ENCODE results near the gene ARHGEF9.
"Not testable (repeated sequence)": the region's sequence is repeated elsewhere in the genome, so short reads cannot be mapped to it uniquely, and the experiment has no call there.

ARHGEF9 gene

DNA sequence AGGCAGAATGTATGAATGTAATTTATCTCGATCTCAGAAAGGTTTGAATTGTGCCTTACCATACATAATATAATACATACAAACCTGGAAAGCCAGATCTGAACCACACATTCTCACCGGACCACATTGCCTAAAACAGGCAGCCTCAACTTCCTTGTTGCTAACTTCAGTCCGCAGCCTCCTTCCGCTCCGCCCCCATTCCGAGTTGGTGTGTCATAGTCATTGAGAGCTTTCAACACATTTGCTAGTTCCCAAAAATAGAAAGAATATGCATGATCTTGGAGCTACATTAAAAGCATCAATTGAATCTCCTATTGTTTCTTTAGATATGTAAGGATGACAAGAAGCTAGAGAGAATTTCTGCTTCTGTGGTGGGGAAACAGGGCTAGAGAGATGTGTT is 127.2 kb downstream of the ARHGEF9 start:
- no peak for DNase-seq

DNA sequence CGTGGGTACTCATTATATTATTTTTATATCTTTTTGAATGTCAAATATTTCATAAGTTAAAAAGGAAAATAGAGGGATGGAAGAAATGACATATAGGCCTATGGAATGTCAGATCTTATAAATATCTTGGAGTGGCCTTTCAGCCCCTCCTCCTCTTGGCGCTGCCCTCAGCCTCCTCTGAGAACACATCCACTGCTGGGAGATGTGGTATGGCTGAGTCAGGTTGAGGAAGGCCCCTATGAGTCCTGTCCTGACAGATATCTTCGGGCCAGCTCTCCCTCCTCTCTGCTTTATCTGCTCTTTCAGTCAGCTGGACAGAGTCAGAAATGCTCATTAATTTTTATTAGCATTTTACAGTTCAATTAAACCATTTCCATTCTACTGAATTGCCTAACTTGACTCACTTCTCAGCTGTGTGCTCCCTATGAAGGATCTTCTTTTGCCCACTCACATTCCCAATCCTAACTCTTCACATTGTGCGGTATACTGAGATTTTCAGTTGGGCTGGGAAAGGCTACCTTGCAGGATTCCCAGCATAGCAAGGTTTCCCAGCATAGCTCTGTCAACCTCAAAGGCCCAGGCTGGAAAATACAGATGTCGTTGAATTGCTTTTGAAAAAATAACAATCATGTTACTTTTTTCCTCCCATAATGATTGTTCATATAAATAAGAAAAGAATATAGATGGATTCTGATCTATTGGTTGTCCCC is 128.0 kb downstream of the ARHGEF9 start:
- DNase-seq: no peak

DNA sequence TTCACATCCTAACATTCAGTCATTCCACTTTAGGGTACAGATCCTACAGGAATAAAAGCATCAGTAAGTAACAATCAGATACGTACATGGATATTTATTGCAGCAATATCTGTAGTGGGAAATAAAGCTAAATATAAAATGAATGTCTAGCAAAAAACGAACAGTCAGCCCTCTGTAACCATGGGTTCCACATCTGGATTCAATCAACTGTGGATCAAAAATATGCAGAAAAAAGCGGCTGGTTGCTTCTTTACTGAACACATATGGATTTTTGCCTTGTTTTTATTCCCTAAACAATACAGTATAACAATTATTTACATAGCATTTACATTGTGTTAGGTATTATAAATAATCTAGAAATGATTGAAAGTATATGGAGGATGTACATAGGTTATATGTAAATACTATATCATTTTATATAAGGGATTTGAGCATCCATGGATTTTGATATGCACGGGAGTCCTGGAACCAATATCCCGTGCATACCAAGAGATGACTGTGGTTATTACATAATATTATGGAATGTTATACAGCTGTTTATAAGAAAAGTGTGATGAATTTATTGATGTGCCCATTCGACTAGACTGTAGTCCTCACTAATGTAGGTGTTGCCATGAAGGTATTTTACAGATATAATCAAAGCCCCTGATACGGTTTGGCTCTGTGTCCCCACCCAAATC is 132.8 kb downstream of the ARHGEF9 start:
- no peak for DNase-seq

DNA sequence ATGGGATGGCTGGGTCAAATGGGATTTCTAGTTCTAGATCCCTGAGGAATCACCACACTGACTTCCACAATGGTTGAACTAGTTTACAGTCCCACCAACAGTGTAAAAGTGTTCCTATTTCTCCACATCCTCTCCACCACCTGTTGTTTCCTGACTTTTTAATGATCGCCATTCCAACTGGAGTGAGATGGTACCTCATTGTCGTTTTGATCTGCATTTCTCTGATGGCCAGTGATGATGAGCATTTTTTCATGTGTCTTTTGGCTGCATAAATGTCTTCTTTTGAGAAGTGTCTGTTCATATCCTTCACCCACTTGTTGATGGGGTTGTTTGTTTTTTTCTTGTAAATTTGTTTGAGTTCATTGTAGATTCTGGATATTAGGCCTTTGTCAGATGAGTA is 139.3 kb downstream of the ARHGEF9 start:
- DNase-seq: not testable (repeated sequence)

DNA sequence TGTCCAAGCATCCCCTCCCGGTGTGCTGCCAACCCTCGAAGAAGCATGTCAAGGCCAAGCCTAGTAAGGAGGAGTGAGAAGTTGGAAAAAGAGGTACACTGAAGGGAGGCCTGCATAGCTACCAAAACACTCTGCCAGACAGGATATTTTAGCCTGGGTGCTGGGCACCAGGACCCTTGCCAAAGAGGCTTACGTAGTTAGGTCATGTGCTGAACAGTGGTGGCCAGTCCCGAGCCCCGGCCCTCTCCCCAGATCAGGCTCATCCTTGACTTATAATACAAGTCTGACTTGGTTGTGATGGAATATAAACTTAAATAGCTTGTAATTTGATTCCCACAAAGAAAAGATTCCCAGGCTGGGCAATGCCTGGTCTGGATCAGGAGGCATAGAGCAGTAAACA is 149.3 kb downstream of the ARHGEF9 start:
- no peak for DNase-seq

DNA sequence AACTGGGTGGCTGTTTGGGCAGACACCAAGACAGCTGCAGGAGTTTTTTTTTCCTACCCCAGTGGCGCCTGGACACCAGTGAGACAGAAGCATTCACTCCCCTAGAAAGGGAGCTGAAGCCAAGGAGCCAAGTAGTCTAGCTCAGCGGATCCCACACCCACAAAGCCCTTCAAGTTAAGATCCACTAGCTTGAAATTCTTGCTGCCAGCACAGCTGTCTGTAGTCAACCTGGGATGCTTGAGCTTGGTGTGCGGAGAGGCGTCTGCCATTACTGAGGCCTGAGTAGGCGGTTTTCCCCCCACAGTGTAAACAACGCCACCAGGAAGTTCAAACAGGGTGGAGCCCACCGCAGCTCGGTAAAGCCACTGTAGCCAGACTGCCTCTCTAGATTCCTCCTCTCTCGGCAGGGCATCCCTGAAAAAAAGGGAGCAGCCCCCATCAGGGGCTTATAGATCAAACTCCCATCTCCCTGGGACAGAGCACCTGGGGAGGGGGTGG is 171.4 kb downstream of the ARHGEF9 start:
- no peak for DNase-seq

DNA sequence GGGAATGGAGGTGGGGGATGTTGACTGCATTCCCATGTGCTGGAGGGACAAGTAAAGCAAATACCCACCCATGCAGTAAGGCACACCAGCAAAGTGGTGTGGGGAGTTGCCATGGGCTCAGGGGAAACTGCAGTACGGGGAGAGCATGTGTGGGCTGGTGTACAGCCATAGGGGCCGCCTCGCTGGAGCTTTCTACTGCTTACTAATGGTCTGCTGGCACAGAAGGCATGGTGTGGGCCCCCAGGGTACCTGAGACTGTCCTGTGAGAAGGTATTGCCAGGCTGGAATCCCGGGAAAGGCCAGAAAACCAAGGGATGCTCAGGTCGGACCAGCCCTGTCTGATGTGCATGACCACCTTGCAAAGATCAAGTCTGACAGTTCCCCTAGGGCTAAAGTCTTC is 199.1 kb downstream of the ARHGEF9 start:
- no peak for DNase-seq
